Natural killer cell (primary cell): ENCODE data around the gene HTR3D. TPM values are rescaled to one million over a fixed set of nuclear protein-coding genes. Genes with fewer than 3 reads are reported as not detected.
"Not testable (repeated sequence)": the region's sequence is repeated elsewhere in the genome, so short reads cannot be mapped to it uniquely, and the experiment has no call there.

Experiments used
- ATAC-seq, 3 donors: fragments of 150-1000 bp in 2 of 3; fragments of 200-7000 bp in 1 of 3; cut with Tn5 transposase; 1 replicate in 1 of 3; 2 replicates in 2 of 3; pipeline ENCODE4 v1.10.0; 2021; ENCODE audit warnings: mild to moderate bottlenecking in 2 of 3, moderate library complexity in 2 of 3
- DNase-seq, 2 donors: peaks; one replicate each; pipeline versions ENCODE4 v3.0.0 to v3.0.0-alpha.2; 2013 to 2021; ENCODE audit warnings: mixed read lengths in 1 of 2
- H3K27ac ChIP-seq: one replicate; pipeline ENCODE4 v1.5.1; 2013; ENCODE audit warnings: mild to moderate bottlenecking, low read length
- H3K27me3 ChIP-seq: one replicate; pipeline ENCODE4 v1.6.1; 2013; ENCODE audit warnings: low read length; ENCODE audit not compliant: control insufficient read depth, insufficient read depth
- H3K36me3 ChIP-seq: one replicate; pipeline ENCODE4 v1.6.1; 2013; ENCODE audit warnings: low read length; ENCODE audit not compliant: control insufficient read depth, insufficient read depth
- H3K4me1 ChIP-seq: one replicate; pipeline ENCODE4 v1.6.1; 2013; ENCODE audit warnings: low read length; ENCODE audit not compliant: control insufficient read depth, insufficient read depth
- H3K4me3 ChIP-seq: one replicate; pipeline ENCODE4 v1.5.1; 2013; ENCODE audit warnings: low read length
- H3K9me3 ChIP-seq: one replicate; pipeline ENCODE4 v1.6.1; 2013; ENCODE audit warnings: low read length; ENCODE audit not compliant: control insufficient read depth, insufficient read depth
- H3K27ac Mint-ChIP-seq, 2 donors: one replicate each; pipeline ENCODE4 v1.8.0; 2022; ENCODE audit warnings: mild to moderate bottlenecking in 2 of 2, mixed read lengths in 2 of 2, moderate library complexity in 1 of 2
- H3K27me3 Mint-ChIP-seq, 2 donors: one replicate each; pipeline ENCODE4 v1.8.0; 2022; ENCODE audit warnings: low read depth in 2 of 2, mixed read lengths in 2 of 2
- H3K36me3 Mint-ChIP-seq: one replicate; pipeline ENCODE4 v1.8.0; 2022; ENCODE audit warnings: mixed read lengths
- H3K4me1 Mint-ChIP-seq, 2 donors: one replicate each; pipeline ENCODE4 v1.8.0; 2022; ENCODE audit warnings: mixed read lengths in 2 of 2
- H3K4me3 Mint-ChIP-seq: one replicate; pipeline ENCODE4 v1.8.0; 2022; ENCODE audit warnings: mild to moderate bottlenecking, moderate library complexity, mixed read lengths
- H3K9me3 Mint-ChIP-seq, 2 donors: one replicate each; pipeline ENCODE4 v1.8.0; 2022; ENCODE audit warnings: mixed read lengths in 2 of 2
- CTCF ChIP-seq: fragments of 200-600 bp; IDR thresholded peaks from one replicate; pipeline ENCODE4 v1.8.0; 2022; ENCODE audit warnings: antibody characterized with exemption
- WGBS: methylation state at CpG from one replicate; pipeline ENCODE4 v1.1.7; 2013; ENCODE audit warnings: missing lambda C conversion rate; ENCODE audit not compliant: insufficient coverage; 5-methylcytosine and 5-hydroxymethylcytosine counted together
- intact Hi-C: fragments of 100-400 bp; cut with micrococcal nuclease; formaldehyde crosslinking; loops from one replicate; pipeline ENCODE4 v1.14.2; 2022
- total RNA-seq, 4 donors: library from RNA; stranded (reverse); fragments of 120-200 nt in 1 of 4; gene quantifications; one replicate each; pipeline versions ENCODE4 v1.2.3 to v1.2.4, GENCODE V29; 2013 to 2022

HTR3D gene
- total RNA-seq, 3 donors from 2014 or later (not counting 1 experiment from before 2014, with no cell fraction given), result not detected

- Histone ChIP-seq H3K4me3 (no peak overlapping the region), H3K27me3 (no peaks in the 10 kb centered on the region), H3K36me3 (no peaks in the 10 kb centered on the region), H3K4me1 (no peaks in the 10 kb centered on the region), H3K9me3 (no peaks in the 10 kb centered on the region), H3K27ac (no peak overlapping the region)
- H3K4me3 Mint-ChIP-seq, result no peak overlapping the region
- DNase-seq (no peak), ATAC-seq (no peak)
- no peak overlapping the region for H3K27ac Mint-ChIP-seq
- H3K36me3 Mint-ChIP-seq, result no peaks in the 10 kb centered on the region
- no peaks in the 10 kb centered on the region for H3K9me3 Mint-ChIP-seq
- no peaks in the 10 kb centered on the region for H3K4me1 Mint-ChIP-seq
- TF ChIP-seq CTCF, result no peak
- peaks cover 0 to 8% of the 10 kb centered on the region in 2 donors for H3K27me3 Mint-ChIP-seq
- intact Hi-C loops, result no loop called here
These were observed 31.1 kb downstream of the HTR3D start for GRCh38 chr3:184062637-184063036.

- TF ChIP-seq CTCF, result no peak
- no peak for ATAC-seq
- H3K4me3 ChIP-seq, result no peak overlapping the region
These were observed 34.7 kb downstream of the HTR3D start for GRCh38 chr3:184066211-184066610.

GRCh38 chr3:184067573-184068055 lies 36.1 kb downstream of the HTR3D start:
- Mint-ChIP-seq H3K27me3 (peaks cover 7 to 16% of the 10 kb centered on the region in 2 donors), H3K36me3 (no peaks in the 10 kb centered on the region), H3K4me1 (no peaks in the 10 kb centered on the region), H3K9me3 (no peaks in the 10 kb centered on the region), H3K27ac (no peak overlapping the region), H3K4me3 (no peak overlapping the region)
- H3K4me3 ChIP-seq, result no peak overlapping the region
- DNase-seq, result no peak
- H3K9me3 ChIP-seq, result no peaks in the 10 kb centered on the region
- H3K4me1 ChIP-seq, result no peaks in the 10 kb centered on the region
- no peaks in the 10 kb centered on the region for H3K36me3 ChIP-seq
- no peak overlapping the region for H3K27ac ChIP-seq
- H3K27me3 ChIP-seq, result no peaks in the 10 kb centered on the region
- 84% methylated on average over 6 of the region's 6 CpGs for WGBS
- no peak for ATAC-seq
- TF ChIP-seq CTCF, result no peak
- intact Hi-C loops, result no loop called here

More at GRCh38 chr3:184066211-184066610, 34.7 kb downstream of the HTR3D start:
- Mint-ChIP-seq H3K4me3 (no peak overlapping the region), H3K27me3 (peaks cover 7 to 16% of the 10 kb centered on the region in 2 donors), H3K4me1 (no peaks in the 10 kb centered on the region), H3K36me3 (no peaks in the 10 kb centered on the region), H3K27ac (no peak overlapping the region), H3K9me3 (no peaks in the 10 kb centered on the region)
- H3K36me3 ChIP-seq, result no peaks in the 10 kb centered on the region
- intact Hi-C loops, result no loop called here
- H3K4me1 ChIP-seq, result no peaks in the 10 kb centered on the region
- no peak for DNase-seq
- no CpG with 5 or more reads among the region's 2 CpGs for WGBS
- no peaks in the 10 kb centered on the region for H3K9me3 ChIP-seq
- H3K27me3 ChIP-seq, result no peaks in the 10 kb centered on the region
- no peak overlapping the region for H3K27ac ChIP-seq

- H3K4me1 Mint-ChIP-seq, result no peaks in the 10 kb centered on the region
- Histone ChIP-seq H3K4me3 (no peak overlapping the region), H3K9me3 (no peaks in the 10 kb centered on the region), H3K4me1 (no peaks in the 10 kb centered on the region), H3K27ac (no peak overlapping the region), H3K36me3 (no peaks in the 10 kb centered on the region), H3K27me3 (no peaks in the 10 kb centered on the region)
- no peak for DNase-seq
- no peak overlapping the region for H3K4me3 Mint-ChIP-seq
- H3K36me3 Mint-ChIP-seq, result no peaks in the 10 kb centered on the region
- peaks cover 7 to 16% of the 10 kb centered on the region in 2 donors for H3K27me3 Mint-ChIP-seq
- no peaks in the 10 kb centered on the region for H3K9me3 Mint-ChIP-seq
- no peak for ATAC-seq
- TF ChIP-seq CTCF, result no peak
- no peak overlapping the region for H3K27ac Mint-ChIP-seq
- 87% methylated on average over 4 of the region's 5 CpGs for WGBS
- intact Hi-C loops, result no loop called here
These were observed 36.8 kb downstream of the HTR3D start for GRCh38 chr3:184068344-184068743.

GRCh38 chr3:184071142-184071541 lies 39.6 kb downstream of the HTR3D start:
- H3K4me1 ChIP-seq, intact Hi-C loops, H3K36me3 ChIP-seq, H3K27ac Mint-ChIP-seq, H3K27me3 ChIP-seq, ATAC-seq, DNase-seq, H3K9me3 ChIP-seq, H3K27ac ChIP-seq, H3K4me1 Mint-ChIP-seq, H3K9me3 Mint-ChIP-seq, H3K4me3 ChIP-seq, H3K36me3 Mint-ChIP-seq: not testable (repeated sequence)
- Mint-ChIP-seq H3K27me3 (peaks cover 7 to 16% of the 10 kb centered on the region in 2 donors), H3K4me3 (peak overlapping the region; percentile 32)
- 93% methylated on average over 7 of the region's 7 CpGs for WGBS
